CD4-positive, alpha-beta T cell treated with Interleukin-21 for 1 hour (primary cell): ENCODE results near the gene PDE4D.
"Not testable (repeated sequence)": the region's sequence is repeated elsewhere in the genome, so short reads cannot be mapped to it uniquely, and the experiment has no call there.

ENCODE experiments used
- DNase-seq: peaks from one replicate; pipeline ENCODE4 v3.0.0-alpha.2; 2020

PDE4D gene

DNA sequence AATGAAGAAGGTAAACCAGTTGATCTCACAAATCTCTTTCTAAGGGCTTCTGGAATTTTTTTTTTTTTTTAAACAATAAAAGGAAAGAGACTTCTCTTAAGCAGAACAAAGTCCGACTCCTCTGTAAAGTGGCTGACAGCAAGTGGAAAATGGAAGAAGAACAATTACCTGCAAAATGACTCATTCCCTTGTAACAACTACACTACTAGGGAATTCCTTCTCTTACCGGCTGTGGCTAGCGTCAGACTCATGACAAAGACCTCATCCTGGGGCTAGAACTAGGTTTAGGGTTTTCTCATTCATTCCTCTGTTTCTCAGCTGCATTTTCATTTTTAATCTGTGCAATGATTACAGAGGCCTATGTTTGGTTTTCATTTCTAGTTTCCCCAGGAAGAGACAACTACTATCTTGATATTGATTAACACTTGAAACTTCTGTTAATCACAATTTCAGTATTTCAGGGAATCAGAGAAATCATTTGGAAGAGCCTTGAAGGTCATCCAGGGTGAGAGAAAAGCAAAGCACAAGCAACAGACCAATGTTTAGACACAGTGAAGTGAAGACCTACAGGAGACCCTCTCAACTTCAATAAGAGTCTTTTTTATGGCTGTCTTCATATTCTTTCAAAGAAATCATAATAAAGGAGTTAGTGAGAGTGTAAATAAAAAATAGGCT is 872.8 kb downstream of the PDE4D start:
- DNase-seq, result no peak

DNA sequence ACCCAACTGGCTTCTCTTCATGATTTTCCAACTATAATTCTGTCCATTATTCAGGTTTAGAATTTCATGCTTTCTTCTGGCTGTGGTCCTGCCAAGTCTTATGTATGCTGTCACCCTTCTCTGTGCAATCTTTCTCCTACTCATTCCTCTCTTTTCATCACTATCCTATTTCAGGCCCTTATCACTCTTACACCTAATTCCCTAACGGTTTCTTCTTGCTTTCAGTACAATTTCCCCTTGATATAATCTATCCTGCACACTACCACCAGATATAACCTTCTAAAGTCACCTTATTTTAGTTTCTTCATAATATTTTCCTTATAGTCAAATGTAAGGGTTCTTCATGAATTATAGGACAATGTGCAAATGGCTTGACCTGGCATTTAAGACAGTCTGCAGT is 874.4 kb downstream of the PDE4D start:
- no peak for DNase-seq

DNA sequence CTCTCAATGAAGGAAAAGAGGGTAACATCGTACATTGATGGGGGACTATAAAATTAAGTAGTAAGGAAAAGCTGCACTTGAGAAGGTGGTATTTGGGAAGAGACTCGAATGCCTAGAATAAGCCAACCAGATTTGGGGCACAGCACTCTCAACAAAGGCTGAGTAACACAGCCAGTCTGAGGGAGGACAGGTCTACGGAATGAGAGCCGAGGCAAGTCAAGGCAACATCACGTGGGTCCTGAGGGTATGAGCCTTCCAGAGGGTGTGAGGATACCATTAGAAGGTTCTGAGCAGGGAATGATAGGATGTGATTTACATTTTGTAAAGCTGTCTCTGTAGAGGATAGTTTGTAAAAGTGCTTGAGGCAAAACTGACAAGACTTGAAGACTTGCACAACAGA is 876.6 kb downstream of the PDE4D start:
- DNase-seq, result no peak

DNA sequence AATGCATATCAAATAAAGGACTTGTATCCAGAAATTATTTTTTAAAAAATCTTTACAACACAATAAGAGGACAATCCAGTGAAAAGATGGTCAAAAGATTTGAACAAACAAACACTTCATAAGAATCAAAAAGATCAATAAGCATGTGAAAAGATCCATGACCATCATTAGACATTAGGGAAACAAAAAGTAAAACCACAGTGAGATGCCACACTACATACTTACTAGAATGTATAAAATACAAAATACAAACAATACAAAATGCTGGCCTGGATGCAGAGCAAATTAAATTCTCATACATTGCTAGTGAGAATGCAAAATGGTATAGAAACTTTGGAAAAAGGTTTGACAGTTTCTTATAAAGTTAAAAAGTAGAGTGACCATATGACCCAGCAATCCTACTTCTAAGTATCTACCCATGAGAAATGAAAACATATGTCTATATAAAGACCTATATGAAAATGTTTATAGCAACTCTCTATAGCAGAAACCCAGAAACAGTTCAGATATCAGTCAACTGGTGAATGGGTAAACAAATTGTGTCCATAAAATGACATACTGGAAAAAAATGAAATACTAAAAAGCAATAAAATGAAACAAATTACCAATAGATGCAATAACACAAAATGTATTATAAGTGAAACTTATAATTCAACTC is 884.6 kb downstream of the PDE4D start:
- no peak for DNase-seq

DNA sequence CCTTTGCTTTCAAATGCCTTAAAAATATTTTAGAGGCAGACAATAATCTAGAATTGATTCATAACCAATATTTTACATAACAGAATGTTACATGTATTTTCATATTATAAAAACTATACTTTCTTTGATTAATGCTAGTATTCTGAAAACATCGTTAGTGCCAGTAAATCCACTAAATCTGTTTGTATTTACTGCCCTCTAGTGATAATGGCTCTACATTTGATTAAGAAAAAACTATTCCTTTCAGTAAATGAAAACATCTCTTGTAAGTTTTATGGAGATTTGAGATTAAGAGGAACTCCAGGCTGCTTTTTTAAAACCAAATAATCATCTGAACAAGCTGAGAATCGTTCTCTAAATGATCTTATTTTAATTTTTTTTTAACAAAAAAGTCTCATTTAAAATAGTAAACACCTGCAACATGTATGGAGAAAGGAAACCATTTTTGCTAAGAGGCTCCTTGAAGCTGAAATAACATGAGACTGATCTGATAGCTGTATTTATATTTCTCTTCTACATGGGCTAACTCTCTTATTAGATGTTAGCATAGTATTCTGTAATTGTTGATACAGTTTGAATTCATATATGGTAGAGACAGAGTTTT is 886.0 kb downstream of the PDE4D start:
- peak; percentile 29 for DNase-seq

DNA sequence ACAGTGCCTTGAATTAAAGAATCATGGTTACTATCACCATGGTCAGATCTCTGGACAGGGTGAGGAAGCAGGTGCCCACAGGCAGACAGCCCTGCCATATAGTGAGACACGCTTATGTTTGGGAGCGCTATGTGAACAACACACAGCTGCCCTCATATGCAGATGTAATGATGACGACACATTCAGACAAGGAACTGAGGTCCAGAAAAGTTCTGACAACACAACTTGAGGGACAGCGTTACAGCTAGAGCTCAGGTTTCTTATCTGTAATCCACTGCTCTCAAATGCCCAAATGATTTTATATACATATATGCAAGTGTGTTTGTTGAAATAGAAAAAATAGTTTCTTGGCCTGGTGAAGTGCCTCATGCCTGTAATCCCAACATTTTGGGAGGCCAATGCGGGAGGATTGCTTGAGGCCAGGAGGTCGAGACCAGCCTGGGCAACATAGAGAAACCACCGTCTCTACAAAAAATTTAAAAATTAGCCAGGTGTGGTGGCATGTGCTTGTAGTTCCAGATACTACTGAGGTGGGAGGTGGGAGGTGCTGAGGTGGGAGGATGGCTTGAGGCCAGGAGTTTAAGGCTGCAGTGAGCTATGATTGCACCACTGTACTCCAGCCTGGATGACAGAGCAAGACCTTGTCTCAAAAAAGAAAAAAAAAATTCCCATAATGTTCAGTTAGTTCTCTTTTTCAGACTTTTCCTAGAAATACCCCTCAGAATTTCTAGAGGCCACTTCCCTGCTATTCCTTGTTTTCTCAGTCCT is 887.4 kb downstream of the PDE4D start:
- no peak for DNase-seq

DNA sequence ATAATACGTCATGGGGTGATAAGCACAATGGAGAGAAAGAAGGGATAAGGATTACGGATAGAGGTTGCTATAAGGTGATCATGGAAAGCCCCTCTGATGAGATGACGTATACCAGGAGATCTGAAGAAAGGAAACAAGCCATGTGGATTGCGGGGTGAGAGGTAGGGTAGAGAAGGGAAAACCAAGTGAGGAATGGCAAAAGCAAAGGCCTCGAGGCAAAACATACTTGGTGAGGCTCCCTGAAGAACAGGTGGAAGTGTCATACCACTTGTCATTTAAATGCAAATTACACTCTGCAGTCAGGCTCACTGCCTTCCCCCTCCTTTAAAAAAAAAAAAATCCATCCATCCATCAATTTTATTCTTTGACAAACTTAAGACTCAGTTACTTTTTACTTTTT is 889.9 kb downstream of the PDE4D start:
- no peak for DNase-seq

DNA sequence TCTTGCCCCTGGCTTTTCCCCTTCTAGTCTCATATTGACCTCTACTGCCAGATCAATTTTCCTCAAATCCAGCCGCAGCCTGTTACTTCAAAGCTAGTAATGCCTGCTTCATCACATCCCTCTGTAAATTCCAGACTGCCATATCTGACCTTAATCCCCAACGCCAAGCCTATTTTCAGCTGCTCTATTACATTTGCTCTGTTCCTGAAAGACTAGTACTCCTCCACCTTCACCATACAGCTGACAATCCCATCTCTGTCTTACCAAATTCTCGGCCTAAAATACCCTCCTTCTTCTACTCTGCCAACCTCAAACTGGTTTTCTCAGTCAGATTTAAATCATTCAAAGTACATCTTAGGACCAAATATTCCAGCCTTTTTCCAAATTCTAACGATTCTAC is 890.4 kb downstream of the PDE4D start:
- DNase-seq, result no peak

DNA sequence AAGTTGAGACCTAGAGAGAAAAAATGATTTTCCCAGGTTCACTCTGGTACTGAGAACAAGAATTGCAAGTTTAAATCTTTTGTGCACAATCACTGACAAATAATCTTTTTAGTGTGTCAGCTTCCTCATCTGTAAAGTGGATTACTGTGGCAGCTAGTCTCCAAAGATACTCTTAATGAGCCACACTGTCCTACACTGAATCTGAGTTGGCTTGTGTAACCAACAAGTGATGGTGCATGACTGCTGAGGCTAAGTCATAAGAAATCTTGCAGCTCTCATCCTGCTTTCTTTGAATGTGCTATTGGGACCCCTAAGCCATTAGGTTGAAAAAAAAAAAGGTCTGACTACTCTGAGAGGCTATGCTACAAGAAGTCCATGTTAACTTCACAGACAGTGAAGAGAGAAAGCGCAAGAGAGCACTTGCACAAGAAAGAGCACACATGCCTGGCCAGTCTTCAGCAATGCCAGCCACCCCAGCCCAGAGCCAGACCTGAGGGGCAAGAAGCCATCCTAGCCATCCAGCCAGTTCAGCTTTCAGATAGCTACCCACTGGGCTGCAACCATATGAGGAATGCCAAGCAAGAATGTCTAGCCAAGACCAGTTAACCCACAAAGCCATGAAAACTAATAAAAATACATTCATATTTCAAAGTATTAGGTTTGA is 891.2 kb downstream of the PDE4D start:
- DNase-seq, result no peak

DNA sequence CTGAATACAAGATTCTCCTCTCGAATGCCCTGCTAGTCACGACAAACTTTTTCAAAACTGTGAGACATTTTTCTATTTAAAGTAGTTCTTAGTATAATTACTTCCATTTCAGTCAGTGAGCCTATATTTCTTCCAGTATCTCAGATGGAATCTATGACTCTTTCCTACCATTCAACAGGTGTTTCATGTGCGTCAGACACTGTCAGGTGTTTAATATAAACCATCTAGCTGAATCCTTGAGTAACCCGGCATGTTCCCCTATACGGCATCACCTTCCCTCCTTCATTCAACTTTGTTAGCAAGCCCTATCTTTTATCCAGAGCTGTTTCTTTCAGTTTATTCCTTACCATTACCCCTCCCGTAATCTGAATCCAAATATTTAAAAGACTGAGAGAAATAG is 891.8 kb downstream of the PDE4D start:
- no peak for DNase-seq

DNA sequence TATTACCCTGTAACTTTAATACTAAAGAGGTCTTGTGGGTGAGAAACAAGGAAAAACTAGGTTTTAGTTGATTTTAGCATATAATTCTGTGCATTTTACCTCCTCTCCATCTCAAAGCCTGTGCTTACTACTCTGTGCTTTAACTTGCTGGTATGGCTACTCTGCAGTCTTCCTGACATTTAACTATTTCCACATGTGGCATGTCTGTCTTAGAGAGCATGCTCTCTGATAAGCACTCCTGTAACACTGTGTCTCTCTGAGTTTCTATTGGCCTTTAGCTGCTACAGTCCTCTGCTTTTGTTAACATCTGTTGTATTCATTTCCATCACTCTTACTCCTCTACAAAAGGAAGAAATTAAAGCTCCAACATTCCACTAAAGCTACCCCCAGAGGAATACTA is 892.4 kb downstream of the PDE4D start:
- DNase-seq, result no peak

DNA sequence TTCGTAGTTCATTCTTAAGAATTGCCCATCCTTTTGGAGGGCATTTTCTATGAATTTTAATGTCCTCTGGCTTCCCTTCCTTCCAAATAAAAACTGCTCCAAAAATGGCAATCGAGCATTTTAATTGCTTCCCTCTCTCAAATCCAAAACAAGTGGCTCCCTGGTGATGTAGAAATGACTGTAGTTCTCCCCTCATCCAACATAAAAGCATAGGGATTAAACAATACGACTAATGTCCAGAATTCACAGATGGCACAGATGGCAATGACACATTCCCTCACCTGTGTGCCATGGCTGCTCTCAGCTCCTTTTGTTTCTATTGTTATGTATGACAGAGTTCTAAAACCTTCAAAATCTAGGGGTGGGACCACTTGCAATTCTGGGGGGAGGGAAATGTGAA is 893.3 kb downstream of the PDE4D start:
- no peak for DNase-seq

DNA sequence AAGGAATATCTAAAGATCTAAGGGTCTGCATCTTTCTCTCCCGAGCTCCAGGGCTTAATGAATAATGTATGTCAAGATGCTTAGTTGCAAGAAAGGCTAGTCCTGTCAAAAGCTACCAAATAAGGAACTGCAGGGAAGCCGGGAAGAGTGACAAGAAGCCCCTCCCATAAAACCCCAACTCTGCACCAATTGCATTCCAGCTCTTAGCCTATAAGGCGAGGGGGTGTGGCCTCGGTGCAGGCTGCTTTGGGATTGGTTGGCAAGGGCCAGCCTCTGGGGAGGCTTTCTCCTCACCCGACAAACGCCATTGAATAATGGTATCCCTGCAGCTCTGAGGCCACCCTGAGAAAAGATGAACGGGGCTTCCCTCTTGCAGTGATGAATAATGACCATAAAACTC is 893.7 kb downstream of the PDE4D start:
- DNase-seq, result no peak

DNA sequence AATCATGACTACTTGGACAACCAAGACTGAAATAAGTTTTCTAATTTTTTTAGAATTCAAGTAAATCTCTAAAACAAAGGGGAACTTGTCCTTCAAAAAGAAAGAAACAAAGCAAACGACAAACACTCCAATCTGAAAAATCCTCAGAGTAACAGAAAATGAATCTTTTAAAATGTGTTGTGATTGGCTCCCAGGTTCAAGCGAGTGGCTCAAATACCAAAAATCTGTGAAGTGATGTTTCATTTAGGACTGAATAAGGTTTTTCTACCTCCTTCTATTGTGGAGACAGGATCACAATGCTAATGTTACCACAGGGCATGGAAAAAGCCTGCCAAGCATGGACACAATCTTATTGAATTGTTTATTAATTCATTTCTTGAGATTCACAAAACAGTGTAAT is 895.0 kb downstream of the PDE4D start:
- DNase-seq, result no peak

DNA sequence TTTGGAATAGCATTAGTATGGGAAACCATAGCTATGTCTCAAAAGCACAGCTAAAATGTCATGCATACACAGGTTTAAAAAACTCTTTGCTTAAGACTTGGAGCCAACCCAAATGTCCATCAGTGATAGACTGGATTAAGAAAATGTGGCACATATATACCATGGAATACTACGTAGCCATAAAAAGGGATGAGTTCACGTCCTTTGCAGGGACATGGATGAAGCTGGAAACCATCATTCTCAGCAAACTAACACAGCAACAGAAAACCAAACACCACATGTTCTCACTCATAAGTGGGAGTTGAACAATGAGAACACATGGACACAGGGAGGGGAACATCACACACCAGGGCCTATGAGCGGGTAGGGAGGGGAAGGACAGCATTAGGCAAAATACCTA is 897.7 kb downstream of the PDE4D start:
- DNase-seq, result not testable (repeated sequence)

DNA sequence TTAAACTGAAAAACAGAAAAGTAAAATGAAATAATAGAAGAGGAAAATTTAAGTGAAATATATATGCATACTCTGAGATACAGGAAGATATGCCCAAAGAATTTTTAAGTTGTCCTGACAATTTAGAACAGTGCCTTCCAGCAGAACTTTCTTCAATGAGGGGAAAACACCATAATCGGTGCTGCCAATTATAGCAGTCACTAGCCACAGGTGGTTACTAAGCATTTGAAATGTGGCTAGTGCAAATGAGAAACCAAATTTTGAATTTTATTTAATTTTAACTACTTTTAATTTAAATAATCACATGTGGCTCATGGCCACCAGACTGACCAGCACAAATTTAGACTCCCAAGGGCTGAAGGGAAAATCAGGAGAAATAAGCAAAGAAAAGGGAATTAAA is 900.1 kb downstream of the PDE4D start:
- no peak for DNase-seq

DNA sequence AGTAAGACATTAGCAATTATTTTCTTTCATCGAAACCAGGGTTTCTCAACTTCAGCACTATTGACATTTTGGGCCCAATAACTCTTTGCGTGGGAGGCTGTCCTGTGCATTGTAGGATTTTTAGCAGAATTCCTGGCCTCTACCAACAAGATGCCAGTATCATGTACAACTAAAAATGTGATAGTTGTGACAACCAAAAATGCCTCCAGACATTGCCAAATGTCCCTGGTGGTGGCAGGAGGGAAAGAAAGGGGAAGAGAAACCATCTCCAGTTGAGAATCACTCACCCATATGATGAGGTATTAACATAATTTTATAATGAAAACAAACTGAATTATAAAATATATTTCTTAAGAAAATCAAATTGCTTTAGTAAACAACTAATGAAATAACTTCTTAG is 904.6 kb downstream of the PDE4D start:
- DNase-seq, result no peak

DNA sequence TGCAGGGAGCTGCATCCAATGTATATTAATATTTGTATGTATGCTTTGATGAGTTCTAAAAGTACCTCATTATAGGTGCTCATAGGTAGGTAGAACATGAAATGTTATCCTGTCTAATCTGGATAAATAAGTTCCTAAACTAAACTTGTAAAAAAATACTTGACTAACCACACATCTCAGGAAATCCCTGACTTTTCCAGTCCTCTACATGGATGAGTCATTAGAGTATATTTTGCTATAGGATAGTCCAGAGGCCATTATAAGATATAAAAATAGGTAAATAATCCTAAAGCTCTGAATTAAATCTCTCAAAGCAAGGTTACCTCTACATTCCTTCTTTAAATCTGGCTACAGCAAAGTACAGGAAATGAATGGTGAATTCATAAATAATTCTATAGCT is 906.3 kb downstream of the PDE4D start:
- no peak for DNase-seq

DNA sequence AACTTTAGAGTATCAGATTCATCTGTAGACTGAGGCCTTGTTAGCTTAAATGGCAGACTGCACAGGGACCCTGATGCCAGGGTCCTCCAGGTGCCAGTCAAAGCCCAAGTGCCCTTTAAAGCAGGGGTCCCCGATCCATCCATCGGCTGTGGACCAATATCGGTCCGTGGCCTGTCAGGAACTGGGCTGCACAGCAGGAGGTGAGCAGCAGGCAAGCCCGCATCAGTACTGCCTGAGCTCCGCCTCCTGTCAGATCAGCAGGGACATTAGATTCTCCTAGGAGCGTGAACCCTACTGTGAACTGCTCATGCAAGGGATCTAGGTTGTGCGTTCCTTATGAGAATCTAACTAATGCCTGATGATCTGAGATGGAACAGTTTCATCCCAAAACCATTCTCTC is 907.2 kb downstream of the PDE4D start:
- no peak for DNase-seq

DNA sequence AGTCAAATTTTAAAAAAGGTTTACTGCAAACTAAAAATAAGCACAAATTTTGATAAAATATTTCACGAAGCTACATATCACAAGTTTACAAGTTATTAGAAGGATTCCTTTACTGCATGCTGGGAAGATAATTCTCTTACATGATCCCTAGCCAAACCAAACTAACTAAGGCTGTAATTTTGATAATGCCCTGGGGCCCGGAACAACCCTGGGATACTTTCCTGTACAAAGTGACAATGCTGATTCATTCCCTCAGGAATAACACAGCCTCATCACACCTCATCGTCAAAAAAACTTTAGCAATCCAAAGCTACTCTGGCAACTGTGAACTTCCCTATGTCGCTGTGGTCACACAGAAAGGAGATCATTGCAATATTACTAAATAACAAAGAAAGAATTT is 907.8 kb downstream of the PDE4D start:
- DNase-seq, result no peak

DNA sequence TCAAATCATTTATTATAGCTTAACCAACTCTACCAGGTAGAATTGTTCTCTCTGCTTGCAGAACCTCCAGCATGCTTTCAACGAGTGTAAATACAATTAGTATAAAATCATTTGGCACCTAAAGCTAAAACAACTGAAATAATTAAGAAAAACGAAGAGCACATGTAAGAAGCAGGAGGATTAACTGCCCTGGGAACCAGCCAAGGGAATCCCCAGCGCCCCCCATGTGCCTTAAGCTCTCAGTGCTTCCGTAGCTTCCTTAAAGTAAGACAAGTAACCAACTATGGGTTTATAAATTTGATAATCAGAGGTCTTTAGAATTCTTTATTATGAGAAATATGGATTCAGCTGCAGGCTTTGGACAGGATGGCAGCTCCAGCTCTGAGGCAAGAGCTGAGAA is 908.2 kb downstream of the PDE4D start:
- DNase-seq, result no peak

DNA sequence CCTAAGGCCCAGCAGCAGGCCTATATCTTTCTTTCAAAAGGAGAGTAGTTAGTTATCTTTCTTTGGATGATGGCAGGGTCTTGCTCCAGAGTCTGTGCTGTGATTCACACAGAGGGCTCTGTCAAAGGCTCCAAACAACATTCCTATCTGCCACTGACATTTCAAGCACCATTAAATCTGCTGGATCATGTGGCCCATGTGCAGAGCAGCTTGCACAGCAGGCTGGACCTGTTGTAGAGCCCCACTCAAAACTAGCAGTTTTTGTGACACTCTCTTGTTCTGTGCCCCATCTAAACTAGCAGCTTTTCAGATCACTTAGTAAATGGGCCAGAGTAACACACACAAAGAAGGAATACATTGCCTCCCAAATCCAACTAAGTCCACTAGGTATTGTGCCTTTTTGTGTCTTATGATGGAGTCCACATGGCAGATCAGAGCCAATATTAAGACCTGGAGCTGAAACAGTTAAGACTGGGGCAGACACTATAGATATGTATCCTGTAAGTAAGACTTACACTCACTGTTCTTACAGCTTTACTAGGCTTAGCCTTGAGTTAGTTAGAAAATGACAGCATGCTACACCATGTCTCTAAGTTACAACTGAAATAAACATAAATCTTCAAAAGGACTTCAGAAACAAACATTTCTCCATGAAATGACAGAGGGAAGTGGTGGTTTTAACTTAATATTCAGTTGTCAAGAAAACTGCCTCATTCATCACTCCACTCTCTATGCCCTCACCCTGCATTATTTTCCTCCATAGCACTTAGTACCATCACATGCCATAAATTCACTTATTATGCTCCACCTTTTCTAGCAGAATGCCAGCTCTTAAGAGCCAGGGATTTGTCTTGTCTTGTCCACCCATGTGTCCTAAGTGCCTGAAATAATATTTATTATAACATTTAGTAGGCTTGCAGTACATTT is 909.7 kb downstream of the PDE4D start:
- DNase-seq, result no peak
